T-helper 1 cell (primary cell): ENCODE data around the gene NBPF11.
"Not testable (repeated sequence)": the region's sequence is repeated elsewhere in the genome, so short reads cannot be mapped to it uniquely, and the experiment has no call there.

ENCODE experiments used
- DNase-seq, 5 donors: peaks; one replicate each; pipeline ENCODE4 v3.0.0-alpha.2; 2012 to 2020

NBPF11 gene

DNA sequence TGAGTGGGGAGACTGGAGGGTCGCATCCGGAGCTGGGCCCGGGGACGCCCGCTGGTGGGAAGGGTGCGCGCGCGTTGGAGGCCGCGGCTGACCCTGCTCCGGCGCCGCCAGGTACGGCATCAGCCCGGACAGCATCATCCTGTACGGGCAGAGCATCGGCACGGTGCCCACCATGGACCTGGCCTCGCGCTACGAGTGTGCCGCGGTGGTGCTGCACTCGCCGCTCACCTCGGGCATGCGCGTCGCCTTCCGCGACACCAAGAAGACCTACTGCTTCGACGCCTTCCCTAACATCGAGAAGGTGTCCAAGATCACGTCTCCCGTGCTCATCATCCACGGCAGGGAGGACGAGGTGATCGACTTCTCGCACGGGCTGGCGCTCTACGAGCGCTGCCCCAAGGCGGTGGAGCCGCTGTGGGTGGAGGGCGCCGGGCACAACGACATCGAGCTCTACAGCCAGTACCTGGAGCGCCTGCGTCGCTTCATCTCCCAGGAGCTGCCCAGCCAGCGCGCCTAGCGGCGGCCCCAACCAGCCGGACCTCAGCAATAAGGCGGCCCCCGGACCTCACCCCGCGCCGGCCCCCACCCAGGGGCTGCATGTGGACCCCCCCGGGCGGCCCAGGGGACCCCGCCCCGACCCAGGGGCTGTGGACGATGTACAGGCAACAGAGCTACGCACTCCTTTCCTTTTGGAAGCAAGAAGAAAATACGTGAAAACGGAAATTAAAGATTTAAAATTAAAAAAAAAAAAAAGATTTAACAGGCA is 2.8 kb downstream of the NBPF11 start:
- DNase-seq: not testable (repeated sequence)

GRCh38 chr1:148147052-148147838 is 4.8 kb downstream of the NBPF11 start:
- not testable (repeated sequence) for DNase-seq

GRCh38 chr1:148146191-148146997 is 5.7 kb downstream of the NBPF11 start:
- not testable (repeated sequence) for DNase-seq

DNA sequence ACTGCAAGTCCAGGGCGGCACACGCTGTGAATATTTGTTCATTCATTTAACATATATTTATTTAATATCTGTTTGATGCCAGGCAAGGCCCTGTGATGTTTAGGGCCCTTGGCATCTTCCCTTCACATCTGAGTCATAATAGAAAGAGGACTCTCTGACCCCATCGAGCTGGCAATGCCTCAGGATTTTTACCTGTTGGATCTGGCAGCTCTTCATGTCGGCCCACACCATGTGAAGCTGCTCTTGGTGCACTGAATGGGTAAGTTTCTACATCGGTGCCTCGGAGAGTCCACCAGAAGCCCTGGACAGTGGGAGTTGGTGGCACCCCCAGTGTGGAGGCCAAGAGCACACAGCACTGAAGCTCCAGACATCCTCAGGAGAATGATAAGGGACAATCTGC is 8.9 kb downstream of the NBPF11 start:
- DNase-seq: not testable (repeated sequence)

GRCh38 chr1:148141936-148142335 is 10.1 kb downstream of the NBPF11 start:
- DNase-seq: not testable (repeated sequence)

DNA sequence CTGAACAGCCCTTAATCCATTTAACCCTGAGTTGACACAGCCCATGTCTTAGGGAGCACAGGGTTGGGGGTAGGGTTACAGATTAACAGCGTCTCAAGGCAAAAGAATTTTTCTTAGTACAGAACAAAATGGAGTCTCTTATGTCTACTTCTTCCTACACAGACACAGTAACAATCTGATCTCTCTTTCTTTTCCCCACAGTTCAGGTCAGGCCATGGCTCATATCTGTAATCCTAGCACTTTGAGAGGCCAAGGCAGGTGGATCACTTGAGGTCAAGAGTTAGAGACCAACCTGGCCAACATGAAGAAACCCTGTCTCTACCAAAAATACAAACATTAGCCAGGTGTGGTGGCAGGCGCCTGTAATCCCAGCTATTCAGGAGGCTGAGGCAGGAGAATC is 13.5 kb downstream of the NBPF11 start:
- DNase-seq: not testable (repeated sequence)

- not testable (repeated sequence) for DNase-seq
Observed at GRCh38 chr1:148122341-148122740, 29.7 kb downstream of the NBPF11 start.

- not testable (repeated sequence) for DNase-seq
Observed at GRCh38 chr1:148120395-148120794, 31.7 kb downstream of the NBPF11 start.

GRCh38 chr1:148095732-148096131 is 56.3 kb downstream of the NBPF11 start:
- not testable (repeated sequence) for DNase-seq

- not testable (repeated sequence) for DNase-seq
Observed at GRCh38 chr1:148086196-148086595, 65.9 kb downstream of the NBPF11 start.

- DNase-seq: not testable (repeated sequence)
Observed at GRCh38 chr1:148081205-148081604, 70.9 kb downstream of the NBPF11 start.

DNA sequence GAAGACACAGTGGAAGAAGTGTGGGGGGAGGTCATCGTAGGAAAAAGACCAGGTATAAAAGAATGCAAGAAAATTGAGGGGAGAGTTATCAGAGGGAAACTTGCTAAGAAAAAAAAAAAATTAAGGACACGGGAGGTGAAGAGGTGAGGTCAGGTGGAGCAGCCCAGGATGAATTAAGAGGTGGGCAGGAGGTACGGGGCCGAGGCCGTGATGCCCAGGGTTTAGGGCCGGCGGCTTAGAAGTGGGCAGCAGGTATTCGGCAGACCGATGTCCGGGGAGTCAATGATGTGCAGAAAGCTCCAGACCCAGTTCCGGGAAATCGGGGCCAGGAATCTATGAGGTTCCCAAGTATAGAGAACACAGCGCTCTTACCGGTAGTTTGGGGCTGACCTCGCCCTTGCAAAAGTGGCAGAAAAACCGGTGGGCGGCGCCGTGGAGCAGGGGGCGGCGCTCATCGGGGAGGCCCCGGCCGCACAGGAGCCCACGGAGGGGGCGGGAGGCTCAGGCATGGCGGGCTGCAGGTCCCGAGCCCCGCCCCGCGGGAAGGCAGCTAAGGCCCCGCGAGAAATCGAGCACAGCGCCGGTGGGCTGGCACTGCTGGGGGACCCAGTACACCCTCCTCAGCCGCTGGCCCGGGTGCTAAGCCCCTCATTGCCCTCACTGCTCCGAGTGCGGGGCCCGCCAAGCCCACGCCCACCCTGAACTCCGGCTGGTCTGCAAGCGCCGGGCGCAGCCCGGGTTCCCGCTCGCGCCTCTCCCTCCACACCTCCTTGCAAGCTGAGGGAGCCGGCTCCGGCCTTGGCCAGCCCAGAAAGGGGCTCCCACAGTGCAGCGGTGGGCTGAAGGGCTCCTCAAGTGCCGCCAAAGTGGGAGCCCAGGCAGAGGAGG is 73.2 kb downstream of the NBPF11 start:
- DNase-seq: not testable (repeated sequence)

GRCh38 chr1:148078090-148078489 is 74.0 kb downstream of the NBPF11 start:
- not testable (repeated sequence) for DNase-seq

DNA sequence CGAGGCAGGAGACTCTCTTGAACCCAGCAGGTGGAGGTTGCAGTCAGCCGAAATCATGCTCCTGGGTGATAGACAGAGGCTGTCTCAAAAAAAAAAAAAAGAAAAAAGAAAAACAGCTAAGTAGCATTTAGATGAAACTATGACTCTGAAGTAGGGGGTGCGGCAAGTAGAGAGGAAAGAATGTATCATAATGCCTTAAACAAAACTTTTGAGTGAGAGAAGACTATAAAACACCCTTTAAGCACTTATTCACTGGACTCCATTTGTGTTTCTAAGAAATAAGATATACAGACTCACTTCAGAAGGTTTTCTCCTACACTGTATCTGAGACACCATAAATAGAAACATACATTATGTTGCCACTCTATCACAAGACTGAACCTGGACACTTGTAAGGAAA is 74.6 kb downstream of the NBPF11 start:
- not testable (repeated sequence) for DNase-seq

DNA sequence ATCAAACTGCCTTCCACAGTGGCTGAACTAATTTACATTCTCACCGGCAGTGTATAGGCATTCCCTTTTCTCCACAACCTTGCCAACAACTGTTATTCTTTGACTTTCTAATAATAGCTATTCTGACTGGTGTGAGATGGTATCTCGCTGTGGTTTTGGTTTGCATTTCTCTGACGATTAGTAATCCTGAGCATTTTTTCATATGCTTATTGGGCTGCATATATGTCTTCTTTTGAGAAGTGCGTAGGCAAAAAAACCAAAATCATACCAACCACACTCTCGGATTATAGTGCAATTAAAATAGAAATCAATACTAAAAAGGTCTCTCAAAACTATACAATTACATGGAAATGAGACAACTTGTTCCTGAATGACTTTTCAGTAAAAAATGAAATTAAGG is 78.7 kb downstream of the NBPF11 start:
- DNase-seq: not testable (repeated sequence)

DNA sequence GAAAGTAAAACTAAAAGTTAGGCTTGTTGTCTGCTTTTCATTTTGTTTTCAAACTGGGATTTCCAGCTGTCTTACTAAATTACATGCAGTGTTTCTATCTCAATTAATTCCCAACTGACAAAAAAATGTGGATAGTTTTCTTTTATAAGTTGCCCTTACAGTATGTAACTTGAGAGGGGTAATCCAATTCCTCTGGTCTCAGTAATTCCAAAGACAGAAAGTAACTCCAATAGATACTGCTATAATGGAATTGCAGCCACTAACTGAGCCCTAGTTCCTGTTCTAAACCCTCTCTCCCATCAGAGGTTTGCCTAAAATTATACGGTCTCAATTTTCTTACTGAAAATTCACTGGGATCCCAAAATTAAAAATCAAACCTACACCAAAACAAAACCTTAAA is 83.5 kb downstream of the NBPF11 start:
- not testable (repeated sequence) for DNase-seq

- not testable (repeated sequence) for DNase-seq
Observed at GRCh38 chr1:148068201-148068600, 83.9 kb downstream of the NBPF11 start.

GRCh38 chr1:148060294-148060701 is 91.8 kb downstream of the NBPF11 start:
- not testable (repeated sequence) for DNase-seq

DNA sequence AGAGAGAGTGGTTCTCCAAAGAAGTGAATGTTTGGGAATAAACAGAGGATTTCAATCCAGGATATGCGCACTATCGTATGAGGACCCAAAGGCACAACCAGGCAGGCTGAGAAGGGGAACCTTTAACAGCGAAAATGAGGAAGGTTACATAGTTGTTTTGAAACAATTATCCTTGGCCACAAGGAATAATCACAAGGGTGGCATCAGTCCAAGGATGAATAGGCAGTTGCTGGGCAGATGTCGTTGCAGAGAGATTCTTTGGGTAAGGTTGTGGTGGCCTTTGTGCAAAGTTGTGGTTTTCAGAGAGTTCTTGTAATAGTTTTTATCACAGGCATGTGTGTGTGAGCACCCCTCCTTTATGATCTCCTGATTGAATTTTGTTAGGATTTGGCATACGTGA is 94.7 kb downstream of the NBPF11 start:
- DNase-seq: not testable (repeated sequence)
